Measurements from ENCODE around the gene CRTAC1.

GRCh38 chr10:98031440-98031839, 1.0 kb upstream of the CRTAC1 start:
- TF ChIP-seq CTCF (IDR thresholded peaks at IDR 0.05): no peak
- TF ChIP-seq ZNF121 (CRISPR knock-in tag; IDR thresholded peaks at IDR 0.05): no peak
- TF ChIP-seq CREM (CRISPR knock-in tag; IDR thresholded peaks at IDR 0.05): no peak
- no peak for TF ChIP-seq FOXJ3 (CRISPR knock-in tag; IDR thresholded peaks at IDR 0.05; ENCODE audit: borderline replicate concordance)
- no peak for TF ChIP-seq ATF3 (CRISPR knock-in tag; conservative IDR thresholded peaks at IDR 0.05)
- no peak for TF ChIP-seq SP1 (CRISPR knock-in tag; conservative IDR thresholded peaks at IDR 0.05)
- no peak for TF ChIP-seq ATF6 (CRISPR knock-in tag; IDR thresholded peaks at IDR 0.05)
- no peak for TF ChIP-seq JUN (CRISPR knock-in tag; IDR thresholded peaks at IDR 0.05)
- no peak for TF ChIP-seq CBFB (CRISPR knock-in tag; IDR thresholded peaks at IDR 0.05; ENCODE audit: low read depth)
- no peak for TF ChIP-seq MLX (CRISPR knock-in tag; IDR thresholded peaks at IDR 0.05)
- TF ChIP-seq ELF4 (CRISPR knock-in tag; IDR thresholded peaks at IDR 0.05; ENCODE audit: low read depth): no peak
- no peak for TF ChIP-seq ZNF317 (CRISPR knock-in tag; IDR thresholded peaks at IDR 0.05; ENCODE audit: borderline replicate concordance, low read depth)
- no peak for TF ChIP-seq AR (CRISPR knock-in tag; IDR thresholded peaks at IDR 0.05)

Data from WTC11 (cell line).